ENCODE results near the gene UPF1.
"Not testable (repeated sequence)": the region's sequence is repeated elsewhere in the genome, so short reads cannot be mapped to it uniquely, and the experiment has no call there.

- not testable (repeated sequence) for TF ChIP-seq CTCF (conservative IDR thresholded peaks at IDR 0.05); EZH2 (IDR thresholded peaks at IDR 0.05; ENCODE audit: low read depth)
Measured at GRCh38 chr19:18917593-18917992, 85.8 kb downstream of the UPF1 start.
